Activated naive CD8-positive, alpha-beta T cell treated with anti-CD3 and anti-CD28 coated beads, Interleukin-2, amount 50 U/mL, for 16 hours (primary cell): ENCODE data around the gene KIR2DL3.
"Not testable (repeated sequence)": the region's sequence is repeated elsewhere in the genome, so short reads cannot be mapped to it uniquely, and the experiment has no call there.

Experiments
- DNase-seq: peaks from one replicate; pipeline ENCODE4 v3.0.0-alpha.2; 2020; ENCODE audit warnings: low read depth, low spot score

Gene KIR2DL3

DNA sequence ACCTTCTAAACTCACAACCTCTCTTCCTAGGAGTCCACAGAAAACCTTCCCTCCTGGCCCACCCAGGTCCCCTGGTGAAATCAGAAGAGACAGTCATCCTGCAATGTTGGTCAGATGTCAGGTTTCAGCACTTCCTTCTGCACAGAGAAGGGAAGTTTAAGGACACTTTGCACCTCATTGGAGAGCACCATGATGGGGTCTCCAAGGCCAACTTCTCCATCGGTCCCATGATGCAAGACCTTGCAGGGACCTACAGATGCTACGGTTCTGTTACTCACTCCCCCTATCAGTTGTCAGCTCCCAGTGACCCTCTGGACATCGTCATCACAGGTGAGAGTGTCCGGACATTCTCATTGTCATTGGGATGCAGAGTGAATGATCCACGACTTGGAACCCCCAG, 3.6 kb downstream of the KIR2DL3 start:
- not testable (repeated sequence) for DNase-seq

DNA sequence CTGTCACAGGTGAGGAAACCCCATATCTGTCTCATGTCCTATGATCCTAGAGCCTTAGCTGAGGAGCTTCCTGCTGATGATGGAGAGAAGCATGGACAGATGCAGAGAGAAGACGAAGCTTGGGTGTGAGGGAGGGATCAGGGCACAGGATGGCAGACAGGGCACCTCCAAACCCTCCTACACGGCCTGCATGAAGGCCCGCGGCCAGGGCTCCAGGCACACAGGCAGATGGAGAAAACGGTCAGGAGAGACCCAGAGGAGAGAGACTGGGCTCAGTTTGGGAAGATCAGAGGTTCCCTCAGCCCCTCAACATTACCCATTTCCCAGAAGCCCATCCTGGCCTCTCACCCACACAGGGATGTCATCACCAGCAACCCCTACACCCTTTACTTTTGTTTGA, 5.8 kb downstream of the KIR2DL3 start:
- not testable (repeated sequence) for DNase-seq

DNA sequence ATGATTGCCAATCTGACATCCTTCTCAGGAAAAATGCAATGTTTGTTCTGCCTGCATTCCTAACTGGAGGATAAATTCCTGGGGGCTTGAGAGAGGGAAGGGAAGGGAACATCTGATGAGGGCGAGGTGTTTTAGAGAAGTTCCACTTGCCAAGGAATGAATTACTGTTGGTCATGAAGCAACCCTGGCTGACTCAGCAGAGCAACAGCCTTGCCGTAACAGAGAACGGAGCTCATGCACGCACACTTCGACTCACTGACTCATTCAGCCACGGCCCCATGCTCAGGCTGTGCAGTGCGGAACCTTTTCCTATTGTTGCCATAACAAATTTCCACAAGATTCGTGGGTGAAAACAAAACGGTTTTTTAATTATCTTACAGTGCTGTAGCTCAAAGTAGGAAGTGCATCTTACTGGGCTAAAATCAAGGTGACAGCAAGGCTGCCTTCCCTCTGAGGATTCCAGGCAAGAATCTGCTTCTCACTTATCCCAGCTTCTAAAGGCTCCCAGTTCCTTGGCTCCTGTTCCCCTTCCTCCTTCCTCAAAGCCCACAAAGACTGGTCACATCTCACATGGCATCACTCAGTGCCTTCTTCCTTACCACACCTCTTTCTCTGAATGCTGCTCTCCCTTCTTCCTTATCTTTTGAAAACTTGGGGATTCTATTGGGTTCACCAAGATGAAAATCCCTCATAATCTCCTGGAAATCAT, 9.5 kb downstream of the KIR2DL3 start:
- DNase-seq = not testable (repeated sequence)

DNA sequence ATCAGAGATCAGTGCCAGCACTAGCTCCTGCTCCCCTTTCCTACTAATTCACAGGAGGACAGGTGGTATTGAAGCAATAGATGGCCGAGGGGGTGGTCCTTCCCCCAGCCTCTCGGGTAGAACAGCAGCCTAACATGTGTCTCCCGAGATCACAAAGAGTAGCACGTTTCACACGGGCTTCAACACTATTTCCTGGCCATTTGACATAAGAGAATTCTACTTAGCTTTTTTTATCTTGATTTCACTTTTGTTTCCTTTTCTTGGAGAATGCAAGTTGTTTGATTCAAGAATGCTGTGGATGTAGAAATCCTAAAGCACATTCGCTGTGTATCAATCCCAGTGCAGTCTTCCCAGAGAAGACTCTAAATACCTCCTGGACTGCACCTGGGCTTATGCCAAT, 12.0 kb downstream of the KIR2DL3 start:
- not testable (repeated sequence) for DNase-seq

DNA sequence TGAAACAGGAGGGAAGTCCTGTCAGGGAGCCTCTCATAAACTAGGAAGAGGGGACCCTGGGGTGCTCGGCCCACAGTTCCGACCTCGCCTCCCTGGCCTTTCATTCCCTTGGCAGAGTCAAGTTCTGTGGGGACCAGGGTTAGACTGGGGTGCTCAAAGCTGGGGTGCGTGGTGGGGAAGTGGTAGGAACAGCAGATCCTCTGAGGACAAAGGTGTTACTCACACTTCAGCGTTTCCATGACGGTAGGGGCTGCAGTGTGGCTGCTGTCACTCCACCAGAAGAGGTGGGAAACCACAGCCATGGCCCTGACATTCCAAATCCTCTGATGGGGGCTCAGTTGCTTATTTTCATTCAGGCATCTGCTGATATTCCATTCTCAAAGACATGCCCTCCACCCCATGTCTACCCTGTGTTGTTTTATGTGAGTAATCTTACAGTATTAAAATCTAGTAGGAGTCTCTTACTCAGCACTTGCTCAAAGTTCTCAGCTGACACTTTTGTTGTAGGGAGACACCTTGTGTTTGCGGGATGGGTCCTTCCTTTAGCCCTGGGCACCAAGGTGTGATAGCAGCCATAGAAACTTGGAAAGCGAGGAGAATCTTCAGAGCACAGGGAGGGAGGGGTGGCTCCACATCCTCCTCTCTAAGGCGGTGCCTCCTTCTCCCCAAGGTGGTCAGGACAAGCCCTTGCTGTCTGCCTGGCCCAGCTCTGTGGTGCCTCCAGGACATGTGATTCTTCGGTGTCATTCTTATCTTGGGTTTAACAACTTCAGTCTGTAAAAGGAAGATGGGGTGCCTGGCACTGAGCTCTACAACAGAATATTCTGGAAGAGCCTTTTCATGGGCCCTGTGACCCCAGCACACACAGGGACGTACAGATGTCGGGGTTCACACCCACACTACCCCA, 18.1 kb downstream of the KIR2DL3 start:
- DNase-seq = not testable (repeated sequence)

DNA sequence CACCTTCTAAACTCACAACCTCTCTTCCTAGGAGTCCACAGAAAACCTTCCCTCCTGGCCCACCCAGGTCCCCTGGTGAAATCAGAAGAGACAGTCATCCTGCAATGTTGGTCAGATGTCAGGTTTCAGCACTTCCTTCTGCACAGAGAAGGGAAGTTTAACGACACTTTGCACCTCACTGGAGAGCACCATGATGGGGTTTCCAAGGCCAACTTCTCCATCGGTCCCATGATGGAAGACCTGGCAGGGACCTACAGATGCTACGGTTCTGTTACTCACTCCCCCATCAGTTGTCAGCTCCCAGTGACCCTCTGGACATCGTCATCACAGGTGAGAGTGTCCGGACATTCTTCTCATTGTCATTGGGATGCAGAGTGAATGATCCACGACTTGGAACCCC, 20.3 kb downstream of the KIR2DL3 start:
- DNase-seq = not testable (repeated sequence)

DNA sequence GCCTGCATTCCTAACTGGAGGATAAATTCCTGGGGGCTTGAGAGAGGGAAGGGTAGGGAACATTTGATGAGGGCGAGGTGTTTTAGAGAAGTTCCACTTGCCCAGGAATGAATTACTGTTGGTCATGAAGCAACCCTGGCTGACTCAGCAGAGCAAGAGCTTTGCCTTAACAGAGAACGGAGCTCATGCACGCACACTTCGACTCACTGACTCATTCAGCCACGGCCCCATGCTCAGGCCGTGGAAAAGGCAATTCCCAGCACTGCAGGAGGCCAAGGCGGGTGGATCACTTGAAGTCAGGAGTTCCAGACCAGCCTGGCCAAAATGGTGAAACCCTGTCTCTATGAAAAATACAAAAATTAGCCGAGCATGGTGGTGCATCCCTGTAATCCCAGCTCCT, 25.9 kb downstream of the KIR2DL3 start:
- DNase-seq = not testable (repeated sequence)

DNA sequence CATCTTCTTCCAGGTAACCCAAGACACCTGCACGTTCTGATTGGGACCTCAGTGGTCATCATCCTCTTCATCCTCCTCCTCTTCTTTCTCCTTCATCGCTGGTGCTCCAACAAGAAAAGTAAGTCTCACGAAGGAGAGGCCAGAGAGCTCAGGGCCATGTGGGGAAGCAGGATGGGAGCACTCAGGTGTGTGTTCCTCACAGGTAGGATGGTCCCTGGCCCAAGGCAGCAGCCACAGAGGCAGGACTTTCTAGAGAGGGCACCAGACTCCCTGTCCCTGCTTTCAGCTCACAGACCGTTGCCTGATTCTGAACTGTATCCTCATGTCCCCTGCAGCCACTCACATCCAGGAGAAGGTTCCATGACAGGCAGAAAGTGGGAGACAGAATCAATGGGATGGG, 28.2 kb downstream of the KIR2DL3 start:
- DNase-seq = not testable (repeated sequence)

DNA sequence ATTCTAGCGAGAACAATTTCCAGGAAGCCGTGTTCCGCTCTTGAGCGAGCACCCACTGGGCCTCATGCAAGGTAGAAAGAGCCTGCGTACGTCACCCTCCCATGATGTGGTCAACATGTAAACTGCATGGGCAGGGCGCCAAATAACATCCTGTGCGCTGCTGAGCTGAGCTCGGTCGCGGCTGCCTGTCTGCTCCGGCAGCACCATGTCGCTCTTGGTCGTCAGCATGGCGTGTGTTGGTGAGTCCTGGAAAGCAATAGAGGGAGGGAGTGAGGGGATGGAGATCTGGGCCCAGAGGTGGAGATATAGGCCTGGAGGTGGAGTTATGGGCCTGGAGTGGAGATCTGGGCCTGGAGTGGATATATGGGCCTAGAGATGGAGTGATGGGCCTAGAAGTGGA, 31.3 kb downstream of the KIR2DL3 start, which contains the start of gene KIR2DL1:
Gene KIR2DL1 (plus strand): TSS at position 148 of the 400 bp plus-strand sequence. CDS start 58 bp downstream, at position 206.
- DNase-seq = not testable (repeated sequence)

DNA sequence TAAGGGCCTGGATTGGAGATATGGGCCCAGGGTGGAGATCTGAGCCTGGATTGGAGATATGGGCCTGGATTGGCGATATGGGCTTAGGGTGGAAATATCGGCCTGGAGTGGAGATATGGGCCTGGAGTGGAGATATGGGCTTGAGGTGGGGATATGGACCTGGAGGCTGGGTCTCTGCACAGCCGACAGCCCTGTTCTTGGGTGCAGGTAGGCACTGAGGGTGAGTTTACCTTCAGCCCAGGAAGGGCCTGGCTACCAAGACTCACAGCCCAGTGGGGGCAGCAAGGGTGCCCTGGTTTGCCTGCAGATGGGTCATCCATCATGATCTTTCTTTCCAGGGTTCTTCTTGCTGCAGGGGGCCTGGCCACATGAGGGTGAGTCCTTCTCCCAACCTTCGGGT, 32.2 kb downstream of the KIR2DL3 start:
- DNase-seq = not testable (repeated sequence)

DNA sequence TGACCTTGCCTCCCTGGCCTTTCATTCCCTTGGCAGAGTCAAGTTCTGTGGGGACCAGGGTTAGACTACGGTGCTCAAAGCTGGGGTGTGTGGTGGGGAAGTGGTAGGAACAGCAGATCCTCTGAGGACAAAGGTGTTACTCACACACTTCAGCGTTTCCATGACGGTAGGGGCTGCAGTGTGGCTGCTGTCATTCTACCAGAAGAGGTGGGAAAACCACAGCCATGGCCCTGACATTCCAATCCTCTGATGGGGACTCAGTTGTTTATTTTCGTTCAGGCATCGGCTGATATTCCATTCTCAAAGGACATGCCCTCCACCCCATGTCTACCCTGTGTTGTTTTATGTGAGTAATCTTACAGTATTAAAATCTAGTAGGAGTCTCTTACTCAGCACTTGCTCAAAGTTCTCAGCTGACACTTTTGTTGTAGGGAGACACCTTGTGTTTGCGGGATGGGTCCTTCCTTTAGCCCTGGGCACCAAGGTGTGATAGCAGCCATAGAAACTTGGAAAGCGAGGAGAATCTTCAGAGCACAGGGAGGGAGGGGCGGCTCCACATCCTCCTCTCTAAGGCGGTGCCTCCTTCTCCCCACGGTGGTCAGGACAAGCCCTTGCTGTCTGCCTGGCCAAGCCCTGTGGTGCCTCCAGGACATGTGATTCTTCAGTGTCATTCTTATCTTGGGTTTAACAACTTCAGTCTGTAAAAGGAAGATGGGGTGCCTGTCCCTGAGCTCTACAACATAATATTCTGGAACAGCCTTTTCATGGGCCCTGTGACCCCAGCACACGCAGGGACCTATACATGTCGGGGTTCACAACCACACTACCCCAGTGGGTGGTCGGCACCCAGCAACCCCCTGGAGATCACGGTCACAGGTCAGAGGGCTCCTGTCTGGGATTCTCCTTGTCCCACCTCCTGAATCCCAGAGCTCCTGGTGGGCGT, 33.0 kb downstream of the KIR2DL3 start:
- DNase-seq = not testable (repeated sequence)

DNA sequence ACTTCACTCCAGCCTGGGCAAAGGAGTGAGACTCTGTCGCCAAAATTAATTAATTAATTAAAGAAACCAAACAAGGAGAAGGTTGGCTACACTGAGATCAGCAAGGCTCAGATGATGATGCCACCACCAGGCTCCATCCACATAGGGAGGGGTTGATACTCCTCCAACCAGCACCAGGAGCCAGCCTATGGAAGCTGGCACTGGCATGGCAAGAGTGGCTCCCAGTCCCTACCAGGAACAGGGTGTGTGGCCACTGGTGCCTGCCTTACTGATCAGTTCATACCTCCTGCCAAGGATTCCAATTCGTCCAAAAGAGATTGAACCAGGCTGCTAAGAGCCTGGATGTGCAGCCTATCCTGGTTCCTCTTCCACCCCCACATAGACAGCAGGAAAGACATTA, 34.4 kb downstream of the KIR2DL3 start:
- DNase-seq = not testable (repeated sequence)

DNA sequence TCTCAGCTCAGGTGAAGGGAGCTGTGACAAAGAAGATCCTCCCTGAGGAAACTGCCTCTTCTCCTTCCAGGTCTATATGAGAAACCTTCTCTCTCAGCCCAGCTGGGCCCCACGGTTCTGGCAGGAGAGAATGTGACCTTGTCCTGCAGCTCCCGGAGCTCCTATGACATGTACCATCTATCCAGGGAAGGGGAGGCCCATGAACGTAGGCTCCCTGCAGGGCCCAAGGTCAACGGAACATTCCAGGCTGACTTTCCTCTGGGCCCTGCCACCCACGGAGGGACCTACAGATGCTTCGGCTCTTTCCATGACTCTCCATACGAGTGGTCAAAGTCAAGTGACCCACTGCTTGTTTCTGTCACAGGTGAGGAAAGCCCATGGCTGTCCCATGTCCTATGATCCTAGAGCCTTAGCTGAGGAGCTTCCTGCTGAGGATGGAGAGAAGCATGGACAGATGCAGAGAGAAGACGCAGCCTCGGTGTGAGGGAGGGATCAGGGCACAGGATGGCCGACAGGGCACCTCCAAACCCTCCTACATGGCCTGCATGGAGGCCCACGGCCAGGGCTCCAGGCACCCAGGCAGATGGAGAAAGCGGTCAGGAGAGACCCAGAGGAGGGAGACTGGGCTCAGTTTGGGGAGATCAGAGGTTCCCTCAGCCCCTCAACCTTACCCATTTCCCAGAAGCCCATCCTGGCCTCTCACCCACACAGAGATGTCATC, 36.9 kb downstream of the KIR2DL3 start:
- not testable (repeated sequence) for DNase-seq

DNA sequence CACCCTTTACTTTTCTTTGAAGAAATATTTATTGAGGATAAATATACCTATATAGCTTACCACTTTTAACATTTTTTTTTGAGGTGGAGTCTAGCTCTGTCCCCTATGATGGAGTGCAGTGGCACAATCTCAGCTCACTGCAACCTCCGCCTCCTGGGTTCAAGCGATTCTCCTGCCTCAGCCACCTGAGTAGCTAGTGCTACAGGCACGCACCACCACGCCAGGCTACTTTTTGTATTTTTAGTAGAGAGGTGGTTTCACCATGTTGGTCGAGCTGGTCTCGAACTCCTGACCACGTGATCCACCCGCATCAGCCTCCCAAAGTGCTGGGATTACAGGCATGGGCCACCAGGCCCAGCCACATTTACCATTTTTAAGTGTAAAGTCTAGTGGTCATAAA, 37.5 kb downstream of the KIR2DL3 start:
- DNase-seq = not testable (repeated sequence)

DNA sequence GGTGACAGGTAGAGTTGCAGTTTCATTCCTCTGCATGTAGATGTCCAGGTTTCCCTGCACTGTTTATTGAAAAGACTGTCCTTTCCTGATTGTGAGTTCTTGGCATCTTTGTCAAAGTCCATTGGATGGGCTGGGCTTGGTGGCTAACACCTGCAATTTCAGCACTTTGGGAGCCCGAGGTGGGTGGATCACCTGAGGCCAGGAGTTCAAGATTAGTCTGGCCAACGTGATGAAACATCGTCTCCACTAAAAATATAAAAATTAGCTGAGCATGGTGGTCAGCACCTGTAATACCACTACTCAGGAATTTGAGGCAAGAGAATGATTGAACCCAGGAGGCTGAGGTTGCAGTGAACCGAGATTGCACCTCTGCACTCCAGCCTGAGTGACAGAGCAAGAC, 39.5 kb downstream of the KIR2DL3 start:
- not testable (repeated sequence) for DNase-seq

DNA sequence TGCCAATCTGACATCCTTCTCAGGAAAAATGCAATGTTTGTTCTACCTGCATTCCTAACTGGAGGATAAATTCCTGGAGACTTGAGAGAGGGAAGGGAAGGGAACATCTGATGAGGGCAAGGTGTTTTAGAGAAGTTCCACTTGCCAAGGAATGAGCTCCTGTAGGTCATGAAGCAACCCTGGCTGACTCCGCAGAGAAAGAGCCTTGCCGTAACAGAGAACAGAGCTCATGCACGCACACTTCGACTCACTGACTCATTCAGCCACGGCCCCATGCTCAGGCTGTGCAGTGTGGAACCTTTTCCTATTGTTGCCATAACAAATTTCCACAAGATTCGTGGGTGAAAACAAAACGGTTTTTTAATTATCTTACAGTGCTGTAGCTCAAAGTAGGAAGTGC, 40.6 kb downstream of the KIR2DL3 start:
- not testable (repeated sequence) for DNase-seq

DNA sequence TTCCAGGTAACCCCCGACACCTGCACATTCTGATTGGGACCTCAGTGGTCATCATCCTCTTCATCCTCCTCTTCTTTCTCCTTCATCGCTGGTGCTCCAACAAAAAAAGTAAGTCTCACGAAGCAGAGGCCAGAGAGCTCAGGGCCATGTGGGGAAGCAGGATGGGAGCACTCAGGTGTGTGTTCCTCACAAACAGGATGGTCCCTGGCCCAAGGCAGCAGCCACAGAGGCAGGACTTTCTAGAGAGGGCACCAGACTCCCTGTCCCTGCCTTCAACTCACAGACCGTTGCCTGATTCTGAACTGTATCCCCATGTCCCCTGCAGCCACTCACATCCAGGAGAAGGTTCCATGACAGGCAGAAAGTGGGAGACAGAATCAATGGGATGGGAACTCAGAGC, 44.6 kb downstream of the KIR2DL3 start:
- DNase-seq = not testable (repeated sequence)

DNA sequence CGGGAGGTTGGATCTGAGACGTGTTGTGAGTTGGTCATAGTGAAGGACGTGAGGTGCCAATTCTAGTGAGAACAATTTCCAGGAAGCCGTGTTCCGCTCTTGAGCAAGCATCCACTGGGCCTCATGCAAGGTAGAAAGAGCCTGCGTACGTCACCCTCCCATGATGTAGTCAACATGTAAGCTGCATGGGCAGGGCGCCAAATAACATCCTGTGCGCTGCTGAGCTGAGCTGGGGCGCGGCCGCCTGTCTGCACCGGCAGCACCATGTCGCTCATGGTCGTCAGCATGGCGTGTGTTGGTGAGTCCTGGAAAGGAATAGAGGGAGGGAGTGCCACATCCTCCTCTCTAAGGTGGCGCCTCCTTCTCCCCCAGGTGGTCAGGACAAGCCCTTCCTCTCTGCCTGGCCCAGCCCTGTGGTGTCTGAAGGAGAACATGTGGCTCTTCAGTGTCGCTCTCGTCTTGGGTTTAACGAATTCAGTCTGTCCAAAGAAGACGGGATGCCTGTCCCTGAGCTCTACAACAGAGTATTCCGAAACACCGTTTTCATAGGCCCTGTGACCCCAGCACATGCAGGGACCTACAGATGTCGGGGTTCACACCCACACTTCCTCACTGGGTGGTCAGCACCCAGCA, 47.9 kb downstream of the KIR2DL3 start:
- DNase-seq = not testable (repeated sequence)

DNA sequence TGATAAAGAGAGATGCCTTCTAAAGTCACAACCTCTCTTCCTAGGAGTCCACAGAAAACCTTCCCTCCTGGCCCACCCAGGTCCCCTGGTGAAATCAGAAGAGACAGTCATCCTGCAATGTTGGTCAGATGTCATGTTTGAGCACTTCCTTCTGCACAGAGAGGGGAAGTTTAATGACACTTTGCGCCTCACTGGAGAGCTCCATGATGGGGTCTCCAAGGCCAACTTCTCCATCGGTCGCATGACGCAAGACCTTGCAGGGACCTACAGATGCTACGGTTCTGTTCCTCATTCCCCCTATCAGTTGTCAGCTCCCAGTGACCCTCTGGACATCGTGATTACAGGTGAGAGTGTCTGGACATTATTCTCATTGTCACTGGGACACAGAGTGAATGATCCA, 49.8 kb downstream of the KIR2DL3 start:
- not testable (repeated sequence) for DNase-seq

DNA sequence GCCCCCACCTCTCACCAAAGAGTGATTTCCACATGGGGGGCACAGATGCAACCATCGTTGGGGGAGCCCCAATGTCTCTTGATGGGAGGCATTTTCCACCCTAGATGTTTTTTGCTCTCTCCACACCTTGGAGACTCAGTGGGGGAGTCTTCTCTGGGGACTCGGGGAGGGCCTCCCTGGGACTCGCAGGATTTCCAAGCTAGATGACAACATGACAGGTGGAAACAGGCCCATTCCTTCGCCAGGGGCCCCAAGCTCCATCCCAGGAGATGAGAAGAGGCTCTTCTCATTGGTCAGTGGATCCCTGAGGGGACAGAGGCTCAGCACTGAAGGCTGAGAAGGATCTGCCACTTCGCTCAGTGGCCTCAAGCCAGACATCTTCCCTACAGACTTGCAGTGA, 52.4 kb downstream of the KIR2DL3 start:
- no peak for DNase-seq
